HCT116 (cell line): ENCODE results near the gene GADD45G. TPM values are rescaled to one million over a fixed set of nuclear protein-coding genes. Genes with fewer than 3 reads are reported as not detected.

Experiments used
- ATAC-seq: fragments of 200-7000 bp; cut with Tn5 transposase; 2 replicates; pipeline ENCODE4 v1.9.1; 2020; ENCODE audit warnings: mild to moderate bottlenecking, moderate library complexity
- BruUV-seq: library from RNA; stranded (reverse); fragments of 400-500 nt; replicated peaks from 2 replicates; lab custom pipeline; 2021; lab: Mats Ljungman, UMichigan
- CTCF ChIA-PET: fragments of 300-600 bp; sonication (Branson Sonifier 250); formaldehyde crosslinking; loops from one replicate; lab custom pipeline; 2021; ENCODE audit warnings: antibody characterized with exemption; lab: Charles Lee
- POLR2A ChIA-PET: fragments of 300-600, 350-600 bp; sonication (Branson Sonifier 250); formaldehyde crosslinking; loops from one replicate; lab custom pipeline; 2021; ENCODE audit warnings: antibody characterized with exemption; lab: Charles Lee
- RAD21 ChIA-PET, 2 experiments: fragments of 300-600 bp; sonication (Branson Sonifier 250); formaldehyde crosslinking; loops; one replicate each; lab custom pipeline; 2023; ENCODE audit warnings: low total read pairs in 2 of 2; ENCODE audit not compliant: uncharacterized antibody in 2 of 2, unreplicated experiment in 2 of 2, low non-redundant PET in 1 of 2; lab: Charles Lee
- DNase-seq: peaks from one replicate; pipeline ENCODE4 v3.0.0-alpha.2; 2010; ENCODE audit warnings: low read depth, low spot score
- H2AFZ ChIP-seq: fragments of 200-600 bp; shearing (Covaris generic), sonication (generic); 2 replicates; pipeline ENCODE4 v1.6.1; 2017; ENCODE audit warnings: low read depth, mixed run types, mixed read lengths, antibody characterized with exemption, low read length; ENCODE audit not compliant: poor library complexity, severe bottlenecking
- H3K27ac ChIP-seq: 2 replicates; pipeline ENCODE4 v1.5.1; 2012; ENCODE audit warnings: low read depth, low read length
- H3K27me3 ChIP-seq: fragments of 200-600 bp; sonication (generic); 2 replicates; pipeline ENCODE4 v1.6.1; 2016; ENCODE audit warnings: mixed run types, low read length, mixed read lengths; ENCODE audit not compliant: insufficient read depth
- H3K36me3 ChIP-seq, 2 experiments: fragments of 200-500 bp in 1 of 2; fragments of 200-600 bp in 1 of 2; sonication (Bioruptor generic) in 1 of 2; sonication (generic) in 1 of 2; 2 replicates each; pipeline versions ENCODE4 v1.5.1 to v1.6.1; 2014 to 2016; ENCODE audit warnings: low read length in 2 of 2, inconsistent platforms in 1 of 2, mixed read lengths in 1 of 2, mixed run types in 1 of 2; ENCODE audit not compliant: insufficient read depth in 2 of 2, control insufficient read depth in 1 of 2
- H3K4me1 ChIP-seq, 2 experiments: fragments of 200-600 bp in 1 of 2; sonication (generic) in 1 of 2; 2 replicates each; pipeline versions ENCODE4 v1.5.1 to v1.6.1; 2012 to 2017; ENCODE audit warnings: low read length in 2 of 2, inconsistent platforms in 1 of 2, mild to moderate bottlenecking in 1 of 2, mixed read lengths in 1 of 2, mixed run types in 1 of 2, moderate library complexity in 1 of 2; ENCODE audit not compliant: insufficient read depth in 2 of 2, control insufficient read depth in 1 of 2
- H3K4me2 ChIP-seq: fragments of 200-600 bp; sonication (generic); 2 replicates; pipeline ENCODE4 v1.6.1; 2017; ENCODE audit warnings: mixed run types, low read length, mixed read lengths
- H3K4me3 ChIP-seq, 2 experiments: fragments of 200-600 bp in 1 of 2; sonication (generic) in 1 of 2; replicated peaks in 1 of 2; 2 replicates each; pipeline ENCODE4 v1.5.1; 2011 to 2016; ENCODE audit warnings: low read length in 2 of 2, control low read depth in 1 of 2, low read depth in 1 of 2, mild to moderate bottlenecking in 1 of 2, mixed read lengths in 1 of 2, mixed run types in 1 of 2
- H3K79me2 ChIP-seq: fragments of 200-600 bp; sonication (generic); 2 replicates; pipeline ENCODE4 v1.6.1; 2017; ENCODE audit warnings: mild to moderate bottlenecking, mixed run types, low read length, moderate library complexity, mixed read lengths; ENCODE audit not compliant: insufficient read depth
- H3K9ac ChIP-seq: fragments of 200-600 bp; sonication (generic); 2 replicates; pipeline ENCODE4 v1.6.1; 2016; ENCODE audit warnings: low read length, mixed read lengths
- H3K9me2 ChIP-seq: fragments of 200-600 bp; sonication (generic), shearing (Covaris generic); 2 replicates; pipeline ENCODE4 v1.6.1; 2017; ENCODE audit warnings: mixed run types, mild to moderate bottlenecking, moderate library complexity; ENCODE audit not compliant: insufficient read depth
- H3K9me3 ChIP-seq, 2 experiments: fragments of 200-500 bp in 1 of 2; fragments of 200-600 bp in 1 of 2; sonication (Bioruptor generic) in 1 of 2; sonication (generic) in 1 of 2; 2 replicates each; pipeline ENCODE4 v1.6.1; 2014 to 2017; ENCODE audit warnings: low read length in 2 of 2, mixed read lengths in 2 of 2, inconsistent platforms in 1 of 2, low read depth in 1 of 2, mild to moderate bottlenecking in 1 of 2, mixed run types in 1 of 2, moderate library complexity in 1 of 2; ENCODE audit not compliant: control insufficient read depth in 1 of 2, insufficient read depth in 1 of 2
- H4K20me1 ChIP-seq: fragments of 200-600 bp; sonication (generic), shearing (Covaris generic); 2 replicates; pipeline ENCODE4 v1.6.1; 2017; ENCODE audit warnings: mixed run types, mild to moderate bottlenecking, moderate library complexity; ENCODE audit not compliant: insufficient read depth
- CEBPB ChIP-seq: IDR thresholded peaks from 2 replicates; pipeline ENCODE4 v1.6.1; 2012; ENCODE audit warnings: low read depth
- EGR1 ChIP-seq: IDR thresholded peaks from 2 replicates; pipeline ENCODE4 v1.6.1; 2012; ENCODE audit warnings: low read depth
- EZH2 ChIP-seq: fragments of 200-600 bp; sonication (generic); IDR thresholded peaks from 2 replicates; pipeline ENCODE4 v1.6.1; 2017; ENCODE audit warnings: antibody characterized with exemption, mixed run types
- EZH2phosphoT487 ChIP-seq: fragments of 200-600 bp; IDR thresholded peaks from 2 replicates; pipeline ENCODE4 v1.6.1; 2018; ENCODE audit warnings: antibody characterized with exemption, borderline replicate concordance
- JUND ChIP-seq: IDR thresholded peaks from 2 replicates; pipeline ENCODE4 v1.6.1; 2012
- POLR2AphosphoS5 ChIP-seq: IDR thresholded peaks from 2 replicates; pipeline ENCODE4 v1.6.1; 2011; ENCODE audit warnings: mild to moderate bottlenecking, low read depth, low read length, moderate library complexity
- SIN3A ChIP-seq: IDR thresholded peaks from 2 replicates; pipeline ENCODE4 v1.6.1; 2012; ENCODE audit warnings: low read depth
- SP1 ChIP-seq: IDR thresholded peaks from 2 replicates; pipeline ENCODE4 v1.6.1; 2012; ENCODE audit warnings: low read depth
- TCF7L2 ChIP-seq: IDR thresholded peaks from 2 replicates; pipeline ENCODE4 v1.7.0; 2011; ENCODE audit warnings: borderline replicate concordance, inconsistent platforms; ENCODE audit not compliant: insufficient read depth, insufficient read length; ENCODE audit errors: extremely low read depth
- YY1 ChIP-seq: IDR thresholded peaks from 2 replicates; pipeline ENCODE4 v1.6.1; 2011; ENCODE audit warnings: low read length, low read depth, moderate library complexity, mild to moderate bottlenecking; ENCODE audit not compliant: insufficient replicate concordance; ENCODE audit errors: extremely low read depth
- ZFX ChIP-seq: fragments of 450-650 bp; IDR thresholded peaks from 2 replicates; pipeline ENCODE4 v1.6.1; 2017
- ZNF274 ChIP-seq: fragments of 200-500 bp; sonication (Bioruptor generic); IDR thresholded peaks from 2 replicates; pipeline ENCODE4 v1.6.1; 2014; ENCODE audit warnings: mild to moderate bottlenecking, low read depth, low read length, inconsistent platforms
- intact Hi-C: fragments of 100-400 bp; cut with micrococcal nuclease; formaldehyde crosslinking; loops from 2 replicates; pipeline ENCODE4 v1.10.0; 2022
- total RNA-seq: library from RNA; stranded (reverse); gene quantifications from one replicate; pipeline ENCODE4 v1.2.1, GENCODE V29; 2021; ENCODE audit not compliant: unreplicated experiment
- TF ChIP-seq, protein P1 (sequence below), 3 experiments: fragments of 200-600 bp in 1 of 3; sonication (generic) in 1 of 3; IDR thresholded peaks in 2 of 3; conservative IDR thresholded peaks in 1 of 3; 2 replicates each; pipeline ENCODE4 v1.5.1; 2012 to 2017; ENCODE audit warnings: low read depth in 2 of 3, low read length in 2 of 3, antibody characterized with exemption in 1 of 3, borderline replicate concordance in 1 of 3, control low read depth in 1 of 3, mild to moderate bottlenecking in 1 of 3, mixed read lengths in 1 of 3, mixed run types in 1 of 3, moderate library complexity in 1 of 3; ENCODE audit not compliant: insufficient read depth in 1 of 3
- TF ChIP-seq, protein P2 (sequence below): IDR thresholded peaks from 2 replicates; pipeline ENCODE4 v1.6.1; 2012
- TF ChIP-seq, protein P3 (sequence below): IDR thresholded peaks from 2 replicates; pipeline ENCODE4 v1.6.1; 2011; ENCODE audit warnings: mild to moderate bottlenecking, low read length, moderate library complexity; ENCODE audit not compliant: insufficient replicate concordance; ENCODE audit errors: extremely low read depth
- TF ChIP-seq, protein P4 (sequence below): IDR thresholded peaks from 2 replicates; pipeline ENCODE4 v1.6.1; 2012

The GADD45G gene
- total RNA-seq, 1 experiment from 2014 or later: not detected

DNA sequence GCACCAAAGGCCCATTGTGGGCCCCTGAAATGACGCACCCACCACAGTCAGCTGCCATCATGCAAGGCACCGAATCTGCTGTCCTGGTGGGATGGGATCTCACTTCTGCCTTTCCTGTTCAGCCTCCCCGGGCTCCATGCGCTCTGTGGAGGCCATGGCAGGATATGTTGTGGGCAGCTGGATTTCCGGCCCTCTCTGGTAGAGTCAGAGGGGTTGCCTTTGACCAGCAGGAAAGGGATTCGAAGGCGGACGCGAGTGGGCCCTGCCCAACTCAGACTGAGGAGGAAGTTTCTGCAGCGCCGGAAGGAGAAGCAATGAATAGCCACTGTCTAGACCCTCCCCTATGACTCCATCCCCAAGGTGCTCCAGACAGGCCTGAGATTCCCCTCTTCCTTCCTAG, 35.5 kb downstream of the GADD45G start:
- no peak for ATAC-seq

DNA sequence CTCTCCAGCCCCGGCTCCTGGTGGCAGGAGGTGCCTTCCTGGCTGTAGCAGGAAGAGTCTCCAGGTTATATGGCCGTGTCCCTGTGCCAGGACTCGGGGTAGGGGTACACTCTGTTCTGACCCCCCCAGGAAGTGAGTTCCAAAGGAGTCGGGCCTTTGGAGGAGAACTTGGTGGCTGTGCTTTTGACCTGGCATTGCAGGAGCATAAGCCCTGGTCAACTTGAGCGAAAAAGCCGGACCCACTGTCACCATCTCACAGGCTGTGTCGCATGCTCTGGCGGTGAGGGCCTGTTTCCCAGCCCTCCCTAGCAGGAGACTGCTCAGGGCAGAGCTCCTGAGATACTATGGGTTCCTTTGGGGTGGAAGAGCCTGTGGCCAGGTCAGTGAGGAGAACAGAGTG, 36.0 kb downstream of the GADD45G start:
- no peak overlapping the region for H2AFZ ChIP-seq
- no peaks in the 10 kb centered on the region for H3K9me3 ChIP-seq
- H3K27me3 ChIP-seq: 0 out of 2 replicates have a peak, but pooled peaks cover 5% of the 10 kb centered on the region
- no peak overlapping the region for H3K4me3 ChIP-seq
- intact Hi-C loops: no loop called here
- H3K9ac ChIP-seq: no peak overlapping the region
- no peak for DNase-seq
- no peak for ATAC-seq
- no peaks in the 10 kb centered on the region for H3K9me2 ChIP-seq
- no peak overlapping the region for H3K27ac ChIP-seq
- RAD21 ChIA-PET: no interaction called here
- POLR2A ChIA-PET: no interaction called here
- H3K4me2 ChIP-seq: no peak overlapping the region
- no TSS peak for BruUV-seq
- no peaks in the 10 kb centered on the region for H3K79me2 ChIP-seq
- H3K36me3 ChIP-seq: no peaks in the 10 kb centered on the region
- no peaks in the 10 kb centered on the region for H4K20me1 ChIP-seq
- CTCF ChIA-PET: no interaction called here
- TF ChIP-seq YY1 (no peak), ZNF274 (no peak), EZH2phosphoT487 (no peak)
- TF ChIP-seq, protein P1, sequence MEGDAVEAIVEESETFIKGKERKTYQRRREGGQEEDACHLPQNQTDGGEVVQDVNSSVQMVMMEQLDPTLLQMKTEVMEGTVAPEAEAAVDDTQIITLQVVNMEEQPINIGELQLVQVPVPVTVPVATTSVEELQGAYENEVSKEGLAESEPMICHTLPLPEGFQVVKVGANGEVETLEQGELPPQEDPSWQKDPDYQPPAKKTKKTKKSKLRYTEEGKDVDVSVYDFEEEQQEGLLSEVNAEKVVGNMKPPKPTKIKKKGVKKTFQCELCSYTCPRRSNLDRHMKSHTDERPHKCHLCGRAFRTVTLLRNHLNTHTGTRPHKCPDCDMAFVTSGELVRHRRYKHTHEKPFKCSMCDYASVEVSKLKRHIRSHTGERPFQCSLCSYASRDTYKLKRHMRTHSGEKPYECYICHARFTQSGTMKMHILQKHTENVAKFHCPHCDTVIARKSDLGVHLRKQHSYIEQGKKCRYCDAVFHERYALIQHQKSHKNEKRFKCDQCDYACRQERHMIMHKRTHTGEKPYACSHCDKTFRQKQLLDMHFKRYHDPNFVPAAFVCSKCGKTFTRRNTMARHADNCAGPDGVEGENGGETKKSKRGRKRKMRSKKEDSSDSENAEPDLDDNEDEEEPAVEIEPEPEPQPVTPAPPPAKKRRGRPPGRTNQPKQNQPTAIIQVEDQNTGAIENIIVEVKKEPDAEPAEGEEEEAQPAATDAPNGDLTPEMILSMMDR (IDR thresholded peaks at IDR 0.05 in 2 of 3, conservative IDR thresholded peaks at IDR 0.05 in 1 of 3; ENCODE audit: borderline replicate concordance in 1 of 3, insufficient read depth in 1 of 3, low read depth in 2 of 3, low read length in 2 of 3): no peak
- TF ChIP-seq, protein P2, sequence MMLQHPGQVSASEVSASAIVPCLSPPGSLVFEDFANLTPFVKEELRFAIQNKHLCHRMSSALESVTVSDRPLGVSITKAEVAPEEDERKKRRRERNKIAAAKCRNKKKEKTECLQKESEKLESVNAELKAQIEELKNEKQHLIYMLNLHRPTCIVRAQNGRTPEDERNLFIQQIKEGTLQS: no peak
- TF ChIP-seq, protein P3, sequence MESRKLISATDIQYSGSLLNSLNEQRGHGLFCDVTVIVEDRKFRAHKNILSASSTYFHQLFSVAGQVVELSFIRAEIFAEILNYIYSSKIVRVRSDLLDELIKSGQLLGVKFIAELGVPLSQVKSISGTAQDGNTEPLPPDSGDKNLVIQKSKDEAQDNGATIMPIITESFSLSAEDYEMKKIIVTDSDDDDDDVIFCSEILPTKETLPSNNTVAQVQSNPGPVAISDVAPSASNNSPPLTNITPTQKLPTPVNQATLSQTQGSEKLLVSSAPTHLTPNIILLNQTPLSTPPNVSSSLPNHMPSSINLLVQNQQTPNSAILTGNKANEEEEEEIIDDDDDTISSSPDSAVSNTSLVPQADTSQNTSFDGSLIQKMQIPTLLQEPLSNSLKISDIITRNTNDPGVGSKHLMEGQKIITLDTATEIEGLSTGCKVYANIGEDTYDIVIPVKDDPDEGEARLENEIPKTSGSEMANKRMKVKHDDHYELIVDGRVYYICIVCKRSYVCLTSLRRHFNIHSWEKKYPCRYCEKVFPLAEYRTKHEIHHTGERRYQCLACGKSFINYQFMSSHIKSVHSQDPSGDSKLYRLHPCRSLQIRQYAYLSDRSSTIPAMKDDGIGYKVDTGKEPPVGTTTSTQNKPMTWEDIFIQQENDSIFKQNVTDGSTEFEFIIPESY: no peak
- no peaks in the 10 kb centered on the region for H3K4me1 ChIP-seq

More for the DNA sequence above, 35.5 kb downstream of the GADD45G start:
- TF ChIP-seq EGR1 (no peak), SIN3A (no peak), SP1 (no peak), CEBPB (no peak), POLR2AphosphoS5 (no peak), JUND (no peak), EZH2phosphoT487 (no peak), EZH2 (no peak), ZFX (no peak), TCF7L2 (no peak)
- TF ChIP-seq, protein P4, sequence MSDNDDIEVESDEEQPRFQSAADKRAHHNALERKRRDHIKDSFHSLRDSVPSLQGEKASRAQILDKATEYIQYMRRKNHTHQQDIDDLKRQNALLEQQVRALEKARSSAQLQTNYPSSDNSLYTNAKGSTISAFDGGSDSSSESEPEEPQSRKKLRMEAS: no peak
- Histone ChIP-seq H3K9ac (no peak overlapping the region), H3K9me3 (no peaks in the 10 kb centered on the region), H3K36me3 (no peaks in the 10 kb centered on the region), H2AFZ (no peak overlapping the region), H3K4me3 (no peak overlapping the region), H4K20me1 (no peaks in the 10 kb centered on the region), H3K79me2 (no peaks in the 10 kb centered on the region), H3K9me2 (no peaks in the 10 kb centered on the region), H3K4me1 (no peaks in the 10 kb centered on the region), H3K27ac (no peak overlapping the region), H3K27me3 (peaks cover 5% of the 10 kb centered on the region; the same call in 1 of the 2 replicates), H3K4me2 (no peak overlapping the region)
- intact Hi-C loops: no loop called here
- no TSS peak for BruUV-seq
- ChIA-PET CTCF (no interaction called here), RAD21 (no interaction called here), POLR2A (no interaction called here)
- DNase-seq: no peak
